SIG-M5 (cell line): ENCODE data around the gene NDRG2.
"Not testable (repeated sequence)": the region's sequence is repeated elsewhere in the genome, so short reads cannot be mapped to it uniquely, and the experiment has no call there.

Source experiments
- DNase-seq: peaks from one replicate; lab custom pipeline; 2025; lab: John Stamatoyannopoulos, UW

NDRG2 gene

GRCh38 chr14:21055432-21056117, 30.7 kb upstream of the NDRG2 start:
- DNase-seq, result no peak

- DNase-seq, result no peak
These were observed 29.9 kb upstream of the NDRG2 start for GRCh38 chr14:21054768-21055145.

- no peak for DNase-seq
These were observed 29.4 kb upstream of the NDRG2 start for GRCh38 chr14:21054123-21054767.

GRCh38 chr14:21053184-21054122, 28.6 kb upstream of the NDRG2 start:
- DNase-seq, result no peak

GRCh38 chr14:21050597-21050996, 25.7 kb upstream of the NDRG2 start:
- DNase-seq, result no peak

- DNase-seq, result no peak
These were observed 24.4 kb upstream of the NDRG2 start for GRCh38 chr14:21049271-21049673.

- DNase-seq, result no peak
These were observed 23.8 kb upstream of the NDRG2 start for GRCh38 chr14:21048638-21049037.

GRCh38 chr14:21047378-21047781, 22.5 kb upstream of the NDRG2 start:
- DNase-seq, result no peak

- no peak for DNase-seq
These were observed 19.2 kb upstream of the NDRG2 start for GRCh38 chr14:21043974-21044618.

- DNase-seq, result no peak
These were observed 18.6 kb upstream of the NDRG2 start for GRCh38 chr14:21043387-21043973.

GRCh38 chr14:21042918-21043317, 18.1 kb upstream of the NDRG2 start:
- DNase-seq, result no peak

GRCh38 chr14:21041676-21042433, 17.0 kb upstream of the NDRG2 start, which contains the start of gene RNASE7:
Gene RNASE7, plus strand, starts transcription at chr14:21042362. Its CDS starts 631 bp downstream, at chr14:21042993.
- no peak for DNase-seq

- not testable (repeated sequence) for DNase-seq
These were observed 16.1 kb upstream of the NDRG2 start for GRCh38 chr14:21040941-21041340.

GRCh38 chr14:21040370-21040925, 15.6 kb upstream of the NDRG2 start:
- no peak for DNase-seq

GRCh38 chr14:21039585-21040369, 14.9 kb upstream of the NDRG2 start:
- no peak for DNase-seq

GRCh38 chr14:21038441-21039422, 13.9 kb upstream of the NDRG2 start:
- DNase-seq, result no peak

GRCh38 chr14:21037156-21037555, 12.3 kb upstream of the NDRG2 start:
- DNase-seq, result no peak

GRCh38 chr14:21036751-21037150, 11.9 kb upstream of the NDRG2 start:
- DNase-seq, result no peak

- no peak for DNase-seq
These were observed 9.8 kb upstream of the NDRG2 start, which contains the start of gene RNASE13 for GRCh38 chr14:21034707-21035106. Gene RNASE13, minus strand, starts transcription at chr14:21034807. Its CDS starts 519 bp downstream, at chr14:21034288.
